A673 (cell line): ENCODE results near the gene SETD3. TPM values are rescaled to one million over a fixed set of nuclear protein-coding genes. Genes with fewer than 3 reads are reported as not detected.

Experiments
- BruUV-seq: library from RNA; stranded (reverse); fragments of 400-500 nt; replicated peaks from 2 replicates; lab custom pipeline; 2021; lab: Mats Ljungman, UMichigan
- CTCF ChIA-PET: fragments of 300-600 bp; sonication (Branson Sonifier 250); formaldehyde crosslinking; loops from one replicate; lab custom pipeline; 2022; ENCODE audit warnings: antibody characterized with exemption; lab: Charles Lee
- POLR2A ChIA-PET: fragments of 300-600 bp; sonication (Branson Sonifier 250); formaldehyde crosslinking; loops from one replicate; lab custom pipeline; 2022; ENCODE audit warnings: antibody characterized with exemption; ENCODE audit not compliant: low non-redundant PET; lab: Charles Lee
- DNase-seq: peaks from one replicate; pipeline ENCODE4 v3.0.0-alpha.2; 2015; ENCODE audit warnings: low spot score
- H3K27ac ChIP-seq: fragments of 200-600 bp; sonication (generic); 2 replicates; pipeline ENCODE4 v1.5.1; 2016; ENCODE audit warnings: mixed run types, low read depth, mild to moderate bottlenecking, mixed read lengths, antibody characterized with exemption, low read length; ENCODE audit not compliant: poor library complexity, severe bottlenecking
- H3K27me3 ChIP-seq: fragments of 200-600 bp; sonication (generic); replicated peaks from 2 replicates; pipeline ENCODE4 v1.6.1; 2017; ENCODE audit warnings: mixed run types, low read depth, mild to moderate bottlenecking, mixed read lengths, antibody characterized with exemption, low read length; ENCODE audit not compliant: insufficient read depth, poor library complexity
- H3K36me3 ChIP-seq: fragments of 200-600 bp; sonication (generic); 2 replicates; pipeline ENCODE4 v1.6.1; 2016; ENCODE audit warnings: mixed run types, mild to moderate bottlenecking, mixed read lengths, antibody characterized with exemption, low read length; ENCODE audit not compliant: insufficient read depth, poor library complexity, severe bottlenecking
- H3K4me1 ChIP-seq: fragments of 200-600 bp; sonication (generic); 2 replicates; pipeline ENCODE4 v1.6.1; 2017; ENCODE audit warnings: mixed run types, mild to moderate bottlenecking, mixed read lengths, antibody characterized with exemption, low read length; ENCODE audit not compliant: insufficient read depth, poor library complexity, severe bottlenecking
- H3K4me3 ChIP-seq: fragments of 200-600 bp; sonication (generic); 2 replicates; pipeline ENCODE4 v1.5.1; 2016; ENCODE audit warnings: low read depth, mixed run types, mild to moderate bottlenecking, mixed read lengths, low read length; ENCODE audit not compliant: poor library complexity, severe bottlenecking
- H3K9me3 ChIP-seq: fragments of 200-600 bp; sonication (generic); 2 replicates; pipeline ENCODE4 v1.6.1; 2016; ENCODE audit warnings: mixed run types, low read depth, mild to moderate bottlenecking, mixed read lengths, antibody characterized with exemption, low read length; ENCODE audit not compliant: poor library complexity, severe bottlenecking
- CTCF ChIP-seq: fragments of 300-800, 200-600 bp; sonication (generic); conservative IDR thresholded peaks from 2 replicates; pipeline ENCODE4 v1.5.1; 2017; ENCODE audit warnings: low read depth, mild to moderate bottlenecking, antibody characterized with exemption, low read length, moderate library complexity, mixed read lengths
- EZH2 ChIP-seq: fragments of 200-600 bp; sonication (generic); IDR thresholded peaks from 2 replicates; pipeline ENCODE4 v1.6.1; 2017; ENCODE audit warnings: borderline replicate concordance, low read depth, mild to moderate bottlenecking, mixed read lengths, antibody characterized with exemption, low read length; ENCODE audit not compliant: poor library complexity, severe bottlenecking
- intact Hi-C: fragments of 100-400 bp; cut with micrococcal nuclease; formaldehyde crosslinking; loops from one replicate; pipeline ENCODE4 v1.10.0; 2022; ENCODE audit not compliant: unreplicated experiment
- total RNA-seq: library from RNA; stranded (reverse); gene quantifications from 2 replicates; pipeline ENCODE4 v1.2.3, GENCODE V29; 2021

SETD3 gene
- total RNA-seq, 1 experiment from 2014 or later, result 46.4 TPM

GRCh38 chr14:99506276-99506675 lies 25.6 kb upstream of the SETD3 start:
- DNase-seq, result no peak
- no peaks in the 10 kb centered on the region for H3K9me3 ChIP-seq
- ChIA-PET CTCF (no interaction called here), POLR2A (no interaction called here)
- H3K4me1 ChIP-seq, result no peaks in the 10 kb centered on the region
- TF ChIP-seq EZH2 (no peak), CTCF (no peak)
- no peak overlapping the region for H3K4me3 ChIP-seq
- peaks cover 74% of the 10 kb centered on the region for H3K36me3 ChIP-seq
- intact Hi-C loops, result no loop called here
- no peaks in the 10 kb centered on the region for H3K27me3 ChIP-seq
- BruUV-seq, result no TSS peak
- H3K27ac ChIP-seq, result no peak overlapping the region

DNA sequence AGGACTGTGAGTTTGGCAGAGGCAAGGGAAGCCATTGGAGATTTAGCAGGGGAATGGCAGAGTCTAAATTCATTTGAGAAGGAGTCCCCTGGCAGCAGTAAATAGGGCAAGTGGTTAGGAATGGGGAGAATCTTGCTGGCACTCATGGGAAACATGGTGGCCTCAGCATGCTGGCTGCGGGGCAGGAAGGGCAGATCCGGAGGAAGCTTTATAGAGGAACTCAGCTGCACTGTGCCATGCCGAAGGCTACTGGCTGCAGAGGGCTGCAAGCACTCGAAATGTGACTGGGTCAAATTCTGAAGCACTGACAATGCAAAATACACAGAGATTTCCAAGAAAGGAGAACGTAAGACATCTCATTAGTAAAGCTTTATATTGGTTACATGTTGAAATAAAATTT lies 24.4 kb upstream of the SETD3 start:
- TF ChIP-seq CTCF (no peak), EZH2 (no peak)
- POLR2A ChIA-PET, result no interaction called here
- Histone ChIP-seq H3K4me1 (no peaks in the 10 kb centered on the region), H3K27me3 (no peaks in the 10 kb centered on the region), H3K27ac (no peak overlapping the region), H3K36me3 (peaks cover 77% of the 10 kb centered on the region), H3K9me3 (no peaks in the 10 kb centered on the region), H3K4me3 (no peak overlapping the region)
- CTCF ChIA-PET, result no interaction called here
- no peak for DNase-seq
- intact Hi-C loops, result no loop called here
- no TSS peak for BruUV-seq

GRCh38 chr14:99503848-99504453 lies 23.3 kb upstream of the SETD3 start:
- TF ChIP-seq EZH2, result no peak
- no peak for TF ChIP-seq CTCF
- Histone ChIP-seq H3K9me3 (no peaks in the 10 kb centered on the region), H3K4me1 (no peaks in the 10 kb centered on the region), H3K36me3 (peaks cover 76% of the 10 kb centered on the region), H3K27ac (no peak overlapping the region), H3K4me3 (no peak overlapping the region), H3K27me3 (no peaks in the 10 kb centered on the region)
- DNase-seq, result no peak
- ChIA-PET POLR2A (no interaction called here), CTCF (interaction anchor here (0.6 kb wide), 1 partner anchor 392 kb away, joined by 3 read pairs; no protein-coding TSS in a partner anchor)
- intact Hi-C loops, result no loop called here
- no TSS peak for BruUV-seq
